PC-9 (cell line): Measurements from ENCODE around the gene BFSP1. TPM values are rescaled to one million over a fixed set of nuclear protein-coding genes. Genes with fewer than 3 reads are reported as not detected.
A peak's percentile ranks its signal among the peaks of the same experiment; 100 is the strongest.

ENCODE experiments used
- BruUV-seq: library from RNA; stranded (reverse); fragments of 400-500 nt; replicated peaks from 2 replicates; lab custom pipeline; 2021; lab: Mats Ljungman, UMichigan
- CTCF ChIA-PET: fragments of 300-600 bp; sonication (Branson Sonifier 250); formaldehyde crosslinking; loops from one replicate; lab custom pipeline; 2022; ENCODE audit warnings: antibody characterized with exemption; lab: Charles Lee
- POLR2A ChIA-PET: fragments of 300-600 bp; sonication (Branson Sonifier 250); formaldehyde crosslinking; loops from one replicate; lab custom pipeline; 2022; ENCODE audit warnings: antibody characterized with exemption; ENCODE audit not compliant: unreplicated experiment; lab: Charles Lee
- DNase-seq, 2 experiments: peaks; one replicate each; pipeline versions ENCODE4 v3.0.0 to v3.0.0-alpha.2; 2015 to 2022; ENCODE audit warnings: mixed read lengths in 1 of 2
- H2AFZ ChIP-seq: fragments of 200-600 bp; sonication (generic); 2 replicates; pipeline ENCODE4 v1.8.1; 2017; ENCODE audit warnings: antibody characterized with exemption
- H3F3A ChIP-seq: fragments of 200-600 bp; sonication (generic); 2 replicates; pipeline ENCODE4 v1.8.1; 2017; ENCODE audit warnings: antibody characterized with exemption, mild to moderate bottlenecking, low read depth; ENCODE audit not compliant: insufficient read depth
- H3K27ac ChIP-seq: fragments of 200-600 bp; sonication (generic); 2 replicates; pipeline ENCODE4 v1.6.1; 2016; ENCODE audit warnings: mixed run types
- H3K27me3 ChIP-seq: fragments of 200-600 bp; sonication (generic); 2 replicates; pipeline ENCODE4 v1.6.1; 2016; ENCODE audit warnings: low read depth, mixed run types; ENCODE audit not compliant: insufficient read depth
- H3K36me3 ChIP-seq: fragments of 200-600 bp; sonication (generic); 2 replicates; pipeline ENCODE4 v1.6.1; 2016; ENCODE audit warnings: low read depth, mixed run types
- H3K4me1 ChIP-seq: fragments of 200-600 bp; sonication (generic); replicated peaks from 2 replicates; pipeline ENCODE4 v1.6.1; 2016; ENCODE audit warnings: mixed run types; ENCODE audit not compliant: insufficient read depth
- H3K4me2 ChIP-seq: fragments of 200-600 bp; sonication (generic); 2 replicates; pipeline ENCODE4 v1.6.1; 2017; ENCODE audit warnings: mixed run types
- H3K4me3 ChIP-seq: fragments of 200-600 bp; sonication (generic); 2 replicates; pipeline ENCODE4 v1.6.1; 2016; ENCODE audit warnings: mixed run types
- H3K79me2 ChIP-seq: fragments of 200-600 bp; sonication (generic); 2 replicates; pipeline ENCODE4 v1.6.1; 2017; ENCODE audit warnings: low read depth, mixed run types
- H3K9me2 ChIP-seq: fragments of 200-600 bp; sonication (generic); 2 replicates; pipeline ENCODE4 v1.8.1; 2017; ENCODE audit warnings: mild to moderate bottlenecking; ENCODE audit not compliant: insufficient read depth
- H3K9me3 ChIP-seq: fragments of 200-600 bp; sonication (generic); 2 replicates; pipeline ENCODE4 v1.8.1; 2016; ENCODE audit warnings: low read depth; ENCODE audit not compliant: insufficient read depth
- H4K20me1 ChIP-seq: fragments of 200-600 bp; sonication (generic); 2 replicates; pipeline ENCODE4 v1.8.1; 2017; ENCODE audit not compliant: insufficient read depth
- EZH2 ChIP-seq: fragments of 200-600 bp; sonication (generic); IDR thresholded peaks from 2 replicates; pipeline ENCODE4 v1.8.0; 2017; ENCODE audit warnings: antibody characterized with exemption, low read depth
- intact Hi-C: fragments of 100-400 bp; cut with micrococcal nuclease; formaldehyde crosslinking; loops from one replicate; pipeline ENCODE4 v1.10.0; 2022; ENCODE audit not compliant: unreplicated experiment
- total RNA-seq: library from RNA; stranded (reverse); gene quantifications from 2 replicates; pipeline ENCODE4 v1.2.3, GENCODE V29; 2021
- TF ChIP-seq, protein P1 (sequence below): fragments of 200-600 bp; sonication (generic); conservative IDR thresholded peaks from 2 replicates; pipeline ENCODE4 v1.6.1; 2017; ENCODE audit warnings: mixed run types, antibody characterized with exemption, mild to moderate bottlenecking, moderate library complexity

Gene BFSP1
- total RNA-seq, 1 experiment from 2014 or later = 13.8 TPM

DNA sequence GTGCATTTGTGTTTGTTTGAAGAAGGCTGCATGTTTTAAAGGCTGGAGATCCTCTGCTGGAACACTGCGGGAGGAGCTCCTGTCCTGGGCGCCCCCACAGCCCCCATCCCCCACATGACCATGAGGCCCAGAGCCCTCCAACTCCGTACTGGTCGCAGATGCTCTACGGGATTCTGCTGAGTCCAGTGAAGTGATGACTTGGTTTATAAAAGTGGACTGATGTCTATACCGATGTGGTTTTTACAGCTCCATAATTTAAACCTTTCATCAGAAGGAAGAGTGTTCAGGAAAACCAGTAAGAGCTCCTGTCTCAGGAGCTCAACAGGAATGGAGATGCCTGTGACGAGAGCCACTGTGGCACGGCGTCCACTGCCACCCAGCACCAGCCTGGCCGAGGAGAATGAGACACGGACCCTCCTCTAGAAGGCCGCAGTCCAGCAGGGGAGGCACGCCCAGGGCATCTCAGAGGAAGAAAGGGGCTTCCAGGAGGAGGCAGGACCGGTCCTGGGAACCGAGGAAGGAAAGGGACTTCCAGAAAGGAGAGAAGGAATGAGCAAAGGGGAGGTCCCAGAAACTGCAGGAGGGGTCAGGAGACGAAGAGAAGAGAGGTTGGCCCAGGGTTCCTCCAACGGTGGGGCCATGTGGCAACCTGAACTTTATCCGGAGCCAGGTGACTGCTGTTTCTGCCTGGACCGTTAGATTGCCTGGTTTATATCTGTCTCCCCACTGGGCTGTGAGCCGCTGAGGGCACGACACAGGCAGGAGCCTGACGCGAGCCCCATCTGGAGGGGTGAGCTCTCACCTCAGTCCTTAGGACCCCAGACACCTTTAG, 26.9 kb downstream of the BFSP1 start:
- Histone ChIP-seq H2AFZ (no peak overlapping the region), H3K9me2 (no peaks in the 10 kb centered on the region), H4K20me1 (no peaks in the 10 kb centered on the region), H3K79me2 (no peaks in the 10 kb centered on the region), H3K9me3 (no peaks in the 10 kb centered on the region), H3K36me3 (no peaks in the 10 kb centered on the region), H3K27ac (no peak overlapping the region), H3K4me1 (0 out of 2 replicates have a peak, but pooled peaks cover 5% of the 10 kb centered on the region), H3K27me3 (no peaks in the 10 kb centered on the region), H3K4me2 (peak overlapping the region; percentile 98; the same call in 1 of the 2 replicates), H3F3A (no peaks in the 10 kb centered on the region), H3K4me3 (peak overlapping the region; percentile 54; the same call in 1 of the 2 replicates)
- peak in 1 of 2 experiments; percentile 17 for DNase-seq
- ChIA-PET POLR2A (interaction anchor here (0.7 kb wide), 1 partner anchor 27 kb away, joined by 5 read pairs; the partner anchor contains the start of gene BFSP1), CTCF (interaction anchor here (0.6 to 1.1 kb wide), 4 partner anchors 27 to 441 kb away, joined by 3 to 9 read pairs (median 6); no protein-coding TSS in a partner anchor)
- intact Hi-C loops = loop anchor here (2.0 to 10.0 kb wide), 2 partner anchors 493 to 771 kb away; no protein-coding TSS in a partner anchor
- TF ChIP-seq, protein P1, sequence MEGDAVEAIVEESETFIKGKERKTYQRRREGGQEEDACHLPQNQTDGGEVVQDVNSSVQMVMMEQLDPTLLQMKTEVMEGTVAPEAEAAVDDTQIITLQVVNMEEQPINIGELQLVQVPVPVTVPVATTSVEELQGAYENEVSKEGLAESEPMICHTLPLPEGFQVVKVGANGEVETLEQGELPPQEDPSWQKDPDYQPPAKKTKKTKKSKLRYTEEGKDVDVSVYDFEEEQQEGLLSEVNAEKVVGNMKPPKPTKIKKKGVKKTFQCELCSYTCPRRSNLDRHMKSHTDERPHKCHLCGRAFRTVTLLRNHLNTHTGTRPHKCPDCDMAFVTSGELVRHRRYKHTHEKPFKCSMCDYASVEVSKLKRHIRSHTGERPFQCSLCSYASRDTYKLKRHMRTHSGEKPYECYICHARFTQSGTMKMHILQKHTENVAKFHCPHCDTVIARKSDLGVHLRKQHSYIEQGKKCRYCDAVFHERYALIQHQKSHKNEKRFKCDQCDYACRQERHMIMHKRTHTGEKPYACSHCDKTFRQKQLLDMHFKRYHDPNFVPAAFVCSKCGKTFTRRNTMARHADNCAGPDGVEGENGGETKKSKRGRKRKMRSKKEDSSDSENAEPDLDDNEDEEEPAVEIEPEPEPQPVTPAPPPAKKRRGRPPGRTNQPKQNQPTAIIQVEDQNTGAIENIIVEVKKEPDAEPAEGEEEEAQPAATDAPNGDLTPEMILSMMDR = no peak
- TF ChIP-seq EZH2 = no peak
- no TSS peak for BruUV-seq

DNA sequence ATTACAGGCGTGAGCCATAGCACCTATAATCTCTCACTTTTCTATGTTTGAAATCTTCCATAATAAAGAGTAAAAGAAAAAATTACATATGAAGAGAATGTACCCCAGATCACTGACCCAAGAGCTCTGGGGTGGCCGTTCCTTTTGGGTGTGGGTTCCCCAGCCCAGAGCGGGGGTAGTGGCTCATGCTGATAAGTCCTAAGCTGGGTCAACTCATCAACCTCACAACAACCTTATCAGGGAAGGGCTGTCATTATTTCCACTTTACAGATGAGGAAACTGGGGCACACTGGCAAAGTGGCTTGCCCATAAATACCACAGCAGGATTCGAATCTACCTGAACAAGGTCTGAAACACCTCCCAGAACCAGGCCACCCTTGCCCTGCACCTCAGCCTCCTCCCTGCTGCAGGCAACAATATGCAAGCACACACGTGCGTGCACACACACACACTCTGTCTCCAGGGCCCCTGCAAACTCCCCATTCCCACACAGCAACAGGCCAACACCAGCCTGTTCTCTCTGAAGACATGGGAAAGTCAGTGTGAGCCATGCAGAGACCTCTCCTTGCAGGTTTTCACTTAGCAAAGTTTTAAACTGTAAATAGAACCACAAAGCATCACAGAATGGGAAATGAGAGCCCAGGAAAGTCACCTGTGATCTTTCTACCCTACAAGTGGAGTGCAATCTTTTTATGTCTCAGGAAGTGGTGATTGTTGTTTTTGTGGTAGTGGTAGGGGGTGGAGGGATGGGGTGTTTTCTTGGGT, 27.7 kb downstream of the BFSP1 start:
- no TSS peak for BruUV-seq
- TF ChIP-seq, protein P1 = no peak
- TF ChIP-seq EZH2 = no peak
- Histone ChIP-seq H3K9me3 (no peaks in the 10 kb centered on the region), H3K4me2 (no peak overlapping the region), H3K4me3 (no peak overlapping the region), H2AFZ (no peak overlapping the region), H3K9me2 (no peaks in the 10 kb centered on the region), H3K36me3 (no peaks in the 10 kb centered on the region), H3K79me2 (no peaks in the 10 kb centered on the region), H3F3A (peaks cover 2% of the 10 kb centered on the region; the same call in 1 of the 2 replicates), H3K27me3 (no peaks in the 10 kb centered on the region), H3K27ac (no peak overlapping the region), H4K20me1 (no peaks in the 10 kb centered on the region), H3K4me1 (peaks cover 10% of the 10 kb centered on the region)
- intact Hi-C loops = loop anchor here (2.0 to 10.0 kb wide), 2 partner anchors 493 to 771 kb away; no protein-coding TSS in a partner anchor
- POLR2A ChIA-PET = no interaction called here
- CTCF ChIA-PET = interaction anchor here (1.1 kb wide), 1 partner anchor 442 kb away, joined by 9 read pairs; no protein-coding TSS in a partner anchor
- DNase-seq = no peak

DNA sequence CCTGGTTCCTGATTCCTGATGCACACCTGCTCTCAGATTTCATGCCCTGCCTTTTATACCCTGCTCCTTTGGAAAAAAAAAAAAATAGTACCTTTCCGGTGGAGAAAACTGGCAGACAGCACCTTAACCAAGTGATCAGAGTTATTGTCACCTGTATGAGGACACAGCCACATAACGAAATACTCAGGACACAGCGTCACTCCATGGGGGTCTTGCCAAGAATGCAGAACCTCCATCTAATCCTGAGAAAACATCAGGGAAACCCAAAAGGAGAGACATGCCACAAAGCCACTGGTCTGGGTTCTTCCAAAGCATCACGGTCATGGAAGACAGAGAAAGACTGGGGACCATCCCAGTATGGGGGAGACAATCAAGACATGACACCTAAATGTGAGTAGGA, 29.1 kb downstream of the BFSP1 start:
- H3K4me1 ChIP-seq = peaks cover 12% of the 10 kb centered on the region
- H3F3A ChIP-seq = peaks cover 3% of the 10 kb centered on the region; the same call in 1 of the 2 replicates
- H3K36me3 ChIP-seq = no peaks in the 10 kb centered on the region
- no peak overlapping the region for H3K27ac ChIP-seq
- no peaks in the 10 kb centered on the region for H3K9me3 ChIP-seq
- no peaks in the 10 kb centered on the region for H3K79me2 ChIP-seq
- intact Hi-C loops = loop anchor here (10.0 kb wide), 1 partner anchor 773 kb away; no protein-coding TSS in a partner anchor
- no peak overlapping the region for H2AFZ ChIP-seq
- no peak overlapping the region for H3K4me2 ChIP-seq
- H3K9me2 ChIP-seq = no peaks in the 10 kb centered on the region
- DNase-seq = no peak
- no peak overlapping the region for H3K4me3 ChIP-seq
- ChIA-PET CTCF (no interaction called here), POLR2A (no interaction called here)
- no TSS peak for BruUV-seq
- H3K27me3 ChIP-seq = no peaks in the 10 kb centered on the region
- no peaks in the 10 kb centered on the region for H4K20me1 ChIP-seq
- TF ChIP-seq EZH2 = no peak
